HUES64 (cell line): ENCODE results near the gene CRTAC1.

Source experiments
- H3K27ac ChIP-seq: 2 replicates; pipeline ENCODE4 v1.7.0; 2013; ENCODE audit warnings: low read depth, low read length, inconsistent platforms
- H3K27me3 ChIP-seq: 2 replicates; pipeline ENCODE4 v1.6.1; 2013; ENCODE audit warnings: mild to moderate bottlenecking, low read length; ENCODE audit not compliant: insufficient read depth
- H3K36me3 ChIP-seq: 2 replicates; pipeline ENCODE4 v1.6.1; 2013; ENCODE audit warnings: mild to moderate bottlenecking, low read length; ENCODE audit not compliant: insufficient read depth
- H3K4me1 ChIP-seq: 2 replicates; pipeline ENCODE4 v1.6.1; 2013; ENCODE audit warnings: mild to moderate bottlenecking, low read length, moderate library complexity; ENCODE audit not compliant: insufficient read depth
- H3K4me3 ChIP-seq: 2 replicates; pipeline ENCODE4 v1.5.1; 2013; ENCODE audit warnings: mild to moderate bottlenecking, low read length, moderate library complexity
- H3K9ac ChIP-seq: 2 replicates; pipeline ENCODE4 v1.6.1; 2013; ENCODE audit warnings: mild to moderate bottlenecking, low read depth, low read length
- H3K9me3 ChIP-seq: 2 replicates; pipeline ENCODE4 v1.6.1; 2013; ENCODE audit warnings: low read depth, low read length; ENCODE audit not compliant: insufficient read depth
- WGBS: fragments of 150-250, 120-280 bp; methylation state at CpG from one replicate; pipeline ENCODE4 v1.1.7; 2013; ENCODE audit warnings: missing lambda C conversion rate; 5-methylcytosine and 5-hydroxymethylcytosine counted together

CRTAC1 gene

GRCh38 chr10:98055841-98056516 lies 25.6 kb upstream of the CRTAC1 start:
- 54% methylated on average over 4 of the region's 4 CpGs for WGBS
- no peak overlapping the region for H3K9ac ChIP-seq
- no peak overlapping the region for H3K4me3 ChIP-seq
- H3K9me3 ChIP-seq: no peaks in the 10 kb centered on the region
- 0 out of 2 replicates have a peak, but pooled peaks cover 3% of the 10 kb centered on the region for H3K27me3 ChIP-seq
- no peaks in the 10 kb centered on the region for H3K36me3 ChIP-seq
- H3K4me1 ChIP-seq: no peaks in the 10 kb centered on the region
- no peak overlapping the region for H3K27ac ChIP-seq

GRCh38 chr10:98047009-98047741 lies 16.8 kb upstream of the CRTAC1 start:
- H3K4me3 ChIP-seq: no peak overlapping the region
- 82% methylated on average over 7 of the region's 7 CpGs for WGBS
- no peaks in the 10 kb centered on the region for H3K4me1 ChIP-seq
- H3K27me3 ChIP-seq: peaks cover 44% of the 10 kb centered on the region
- no peaks in the 10 kb centered on the region for H3K9me3 ChIP-seq
- no peaks in the 10 kb centered on the region for H3K36me3 ChIP-seq
- no peak overlapping the region for H3K27ac ChIP-seq
- no peak overlapping the region for H3K9ac ChIP-seq

- peaks cover 44% of the 10 kb centered on the region for H3K27me3 ChIP-seq
- no peak overlapping the region for H3K4me3 ChIP-seq
- no peaks in the 10 kb centered on the region for H3K9me3 ChIP-seq
- WGBS: 26% methylated on average over 6 of the region's 6 CpGs
- H3K4me1 ChIP-seq: no peaks in the 10 kb centered on the region
- no peak overlapping the region for H3K27ac ChIP-seq
- no peak overlapping the region for H3K9ac ChIP-seq
- no peaks in the 10 kb centered on the region for H3K36me3 ChIP-seq
Observed at GRCh38 chr10:98045785-98046389, 15.5 kb upstream of the CRTAC1 start.

- Histone ChIP-seq H3K4me3 (no peak overlapping the region), H3K4me1 (no peaks in the 10 kb centered on the region), H3K27ac (no peak overlapping the region), H3K9ac (no peak overlapping the region), H3K36me3 (no peaks in the 10 kb centered on the region), H3K27me3 (peaks cover 83% of the 10 kb centered on the region), H3K9me3 (no peaks in the 10 kb centered on the region)
- 28% methylated on average over 7 of the region's 7 CpGs for WGBS
Observed at GRCh38 chr10:98041352-98042043, 11.1 kb upstream of the CRTAC1 start.

GRCh38 chr10:98039690-98040381 lies 9.4 kb upstream of the CRTAC1 start:
- H3K4me1 ChIP-seq: no peaks in the 10 kb centered on the region
- no peaks in the 10 kb centered on the region for H3K9me3 ChIP-seq
- no peak overlapping the region for H3K27ac ChIP-seq
- H3K9ac ChIP-seq: no peak overlapping the region
- H3K36me3 ChIP-seq: no peaks in the 10 kb centered on the region
- WGBS: 89% methylated on average over 10 of the region's 10 CpGs
- peaks cover 84% of the 10 kb centered on the region for H3K27me3 ChIP-seq
- no peak overlapping the region for H3K4me3 ChIP-seq

GRCh38 chr10:98038288-98038687 lies 7.9 kb upstream of the CRTAC1 start:
- H3K27ac ChIP-seq: no peak overlapping the region

GRCh38 chr10:98035599-98035998 lies 5.2 kb upstream of the CRTAC1 start:
- Histone ChIP-seq H3K27me3 (peaks cover 98% of the 10 kb centered on the region), H3K36me3 (no peaks in the 10 kb centered on the region), H3K4me3 (no peak overlapping the region), H3K27ac (no peak overlapping the region), H3K4me1 (no peaks in the 10 kb centered on the region), H3K9ac (no peak overlapping the region), H3K9me3 (no peaks in the 10 kb centered on the region)
- WGBS: 39% methylated on average over 1 of the region's 1 CpG

More at GRCh38 chr10:98038288-98038687, 7.9 kb upstream of the CRTAC1 start:
- Histone ChIP-seq H3K9me3 (no peaks in the 10 kb centered on the region), H3K27me3 (peaks cover 84% of the 10 kb centered on the region), H3K9ac (no peak overlapping the region), H3K36me3 (no peaks in the 10 kb centered on the region), H3K4me3 (no peak overlapping the region), H3K4me1 (no peaks in the 10 kb centered on the region)
- 23% methylated on average over 20 of the region's 20 CpGs for WGBS

GRCh38 chr10:98033515-98033914 lies 3.1 kb upstream of the CRTAC1 start:
- no peak overlapping the region for H3K4me3 ChIP-seq
- H3K36me3 ChIP-seq: no peaks in the 10 kb centered on the region
- no peak overlapping the region for H3K27ac ChIP-seq
- H3K27me3 ChIP-seq: peaks cover 98% of the 10 kb centered on the region
- H3K4me1 ChIP-seq: no peaks in the 10 kb centered on the region
- 71% methylated on average over 3 of the region's 3 CpGs for WGBS
- H3K9me3 ChIP-seq: no peaks in the 10 kb centered on the region
- H3K9ac ChIP-seq: no peak overlapping the region

- Histone ChIP-seq H3K27me3 (peaks cover 93% of the 10 kb centered on the region), H3K4me1 (no peaks in the 10 kb centered on the region), H3K9ac (no peak overlapping the region), H3K9me3 (no peaks in the 10 kb centered on the region), H3K27ac (no peak overlapping the region), H3K4me3 (peak overlapping the region; percentile 69; the same call in 1 of the 2 replicates), H3K36me3 (no peaks in the 10 kb centered on the region)
- WGBS: 24% methylated on average over 8 of the region's 12 CpGs
Observed at GRCh38 chr10:98031440-98031839, 1.0 kb upstream of the CRTAC1 start.

GRCh38 chr10:98030991-98031431 lies 590 bp upstream of the CRTAC1 start:
- WGBS: under 1% methylated on average over 49 of the region's 49 CpGs
- H3K9me3 ChIP-seq: no peaks in the 10 kb centered on the region
- H3K27ac ChIP-seq: no peak overlapping the region
- no peaks in the 10 kb centered on the region for H3K36me3 ChIP-seq
- peak overlapping the region; percentile 69 for H3K4me3 ChIP-seq
- peaks cover 93% of the 10 kb centered on the region for H3K27me3 ChIP-seq
- H3K4me1 ChIP-seq: no peaks in the 10 kb centered on the region
- H3K9ac ChIP-seq: peak overlapping the region; percentile 48
